Measurements from ENCODE around the gene BEX1. TPM values are rescaled to one million over a fixed set of nuclear protein-coding genes. Genes with fewer than 3 reads are reported as not detected.

The BEX1 gene
- total RNA-seq, 2 experiments from 2014 or later, result 0.44 to 0.53 TPM

Other genes with a start within 250 kb of the BEX1 start
- not detected for gene RAB40AL, start 126.9 kb downstream of the BEX1 start, total RNA-seq
- not detected for gene NXF3, start 29.0 kb upstream of the BEX1 start, total RNA-seq
- gene BEX4, start 150.9 kb upstream of the BEX1 start, total RNA-seq, result 10 to 100 TPM; 60.8 to 61.0 TPM
- gene TCEAL8, start 191.0 kb upstream of the BEX1 start, total RNA-seq, result 10 to 100 TPM; 12.1 to 14.9 TPM
- not detected for gene TCEAL5, start 212.6 kb upstream of the BEX1 start, total RNA-seq
- gene BEX2, start 246.8 kb upstream of the BEX1 start, total RNA-seq, result 10 to 100 TPM; 46.4 to 49.3 TPM